Esophagus muscularis mucosa (tissue), 4 donors: Measurements from ENCODE around the gene LYZL1.

ENCODE experiments used
- CTCF ChIP-seq, 3 experiments: fragments of 200-600 bp in 2 of 3; fragments of 450-650 bp in 1 of 3; sonication (generic) in 2 of 3; IDR thresholded peaks; one replicate each; pipeline ENCODE4 v1.5.1; 2017 to 2019; ENCODE audit warnings: antibody characterized with exemption in 3 of 3, mild to moderate bottlenecking in 2 of 3, moderate library complexity in 1 of 3
- EP300 ChIP-seq: sonication (generic); formaldehyde crosslinking; IDR thresholded peaks from one replicate; pipeline ENCODE4 v1.6.1; 2017; ENCODE audit warnings: antibody characterized with exemption
- POLR2A ChIP-seq: fragments of 450-650 bp; IDR thresholded peaks from one replicate; pipeline ENCODE4 v1.6.1; 2017; ENCODE audit warnings: antibody characterized with exemption, moderate library complexity, mild to moderate bottlenecking, low read depth
- POLR2AphosphoS5 ChIP-seq, 2 donors: sonication (generic); formaldehyde crosslinking; IDR thresholded peaks; one replicate each; pipeline ENCODE4 v1.6.1; 2017; ENCODE audit warnings: antibody characterized with exemption in 2 of 2

DNA sequence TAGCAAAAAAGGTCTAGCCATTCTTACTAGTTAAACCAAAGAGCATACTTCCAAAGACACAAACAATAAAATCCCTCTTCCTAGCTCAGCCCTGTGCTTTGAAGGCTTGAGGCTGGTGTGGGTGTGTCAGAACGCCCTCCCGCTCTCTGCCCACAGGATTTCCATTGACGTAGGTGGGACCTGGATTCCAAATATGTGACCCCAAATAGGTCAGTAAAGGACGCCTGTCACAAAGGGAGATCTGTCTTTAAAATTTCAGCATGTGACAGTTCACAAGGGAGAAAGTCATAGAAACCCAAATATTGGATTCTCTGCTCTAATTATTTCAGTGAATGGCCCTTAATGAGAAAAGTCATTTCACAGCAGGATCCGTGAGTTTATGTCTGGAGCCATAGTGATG is 39.9 kb upstream of the LYZL1 start:
- TF ChIP-seq CTCF (IDR thresholded peaks at IDR 0.05) (no peak), EP300 (no peak), POLR2A (no peak), POLR2AphosphoS5 (IDR thresholded peaks at IDR 0.05) (no peak)
